Karpas-422 (cell line): ENCODE measurements around the gene KRTAP24-1. TPM values are rescaled to one million over a fixed set of nuclear protein-coding genes. Genes with fewer than 3 reads are reported as not detected.

Source experiments
- DNase-seq: peaks from one replicate; pipeline ENCODE4 v3.0.0-alpha.2; 2015
- H2AFZ ChIP-seq: fragments of 200-600 bp; sonication (generic); 2 replicates; pipeline ENCODE4 v1.6.1; 2014; ENCODE audit warnings: antibody characterized with exemption, low read length, mixed read lengths
- H3K27ac ChIP-seq: fragments of 200-600 bp; sonication (generic); 2 replicates; pipeline ENCODE4 v1.5.1; 2014; ENCODE audit warnings: mild to moderate bottlenecking, low read length, moderate library complexity
- H3K27me3 ChIP-seq: fragments of 200-600 bp; sonication (generic); 2 replicates; pipeline ENCODE4 v1.6.1; 2014; ENCODE audit warnings: low read length, mixed read lengths
- H3K36me3 ChIP-seq: fragments of 200-600 bp; sonication (generic); 2 replicates; pipeline ENCODE4 v1.6.1; 2014; ENCODE audit warnings: low read length, mixed read lengths; ENCODE audit not compliant: insufficient read depth
- H3K4me1 ChIP-seq: fragments of 200-600 bp; sonication (generic); 2 replicates; pipeline ENCODE4 v1.6.1; 2014; ENCODE audit warnings: mild to moderate bottlenecking, low read length, mixed read lengths
- H3K4me2 ChIP-seq: fragments of 200-600 bp; sonication (generic); 2 replicates; pipeline ENCODE4 v1.6.1; 2014; ENCODE audit warnings: low read length, low read depth, mild to moderate bottlenecking; ENCODE audit not compliant: poor library complexity, severe bottlenecking
- H3K4me3 ChIP-seq: fragments of 200-600 bp; sonication (generic); 2 replicates; pipeline ENCODE4 v1.5.1; 2014; ENCODE audit warnings: mild to moderate bottlenecking, antibody characterized with exemption, low read length, mixed read lengths
- H3K79me2 ChIP-seq: fragments of 200-600 bp; sonication (generic); 2 replicates; pipeline ENCODE4 v1.6.1; 2014; ENCODE audit warnings: mild to moderate bottlenecking, low read length, mixed read lengths
- H3K9ac ChIP-seq: fragments of 200-600 bp; sonication (generic); 2 replicates; pipeline ENCODE4 v1.6.0; 2014; ENCODE audit warnings: low read length
- H3K9me2 ChIP-seq: fragments of 200-600 bp; sonication (generic), shearing (Covaris generic); replicated peaks from 2 replicates; pipeline ENCODE4 v1.6.0; 2014; ENCODE audit warnings: mild to moderate bottlenecking, low read length, moderate library complexity; ENCODE audit not compliant: insufficient read depth
- H3K9me3 ChIP-seq: fragments of 300-700, 200-600 bp; sonication (generic); 2 replicates; pipeline ENCODE4 v1.6.1; 2014; ENCODE audit warnings: low read length, mixed read lengths
- H4K20me1 ChIP-seq: fragments of 200-600 bp; sonication (generic); 2 replicates; pipeline ENCODE4 v1.6.1; 2014; ENCODE audit warnings: mild to moderate bottlenecking, antibody characterized with exemption, low read length, low read depth; ENCODE audit not compliant: insufficient read depth
- total RNA-seq: library from RNA; depleted of rRNA; stranded (reverse); fragments of >200 nt; shearing (Covaris generic); gene quantifications from 2 replicates; pipeline ENCODE4 v1.2.3, GENCODE V29; 2014; ENCODE audit warnings: low replicate concordance; rRNA removed

The KRTAP24-1 gene, protein sequence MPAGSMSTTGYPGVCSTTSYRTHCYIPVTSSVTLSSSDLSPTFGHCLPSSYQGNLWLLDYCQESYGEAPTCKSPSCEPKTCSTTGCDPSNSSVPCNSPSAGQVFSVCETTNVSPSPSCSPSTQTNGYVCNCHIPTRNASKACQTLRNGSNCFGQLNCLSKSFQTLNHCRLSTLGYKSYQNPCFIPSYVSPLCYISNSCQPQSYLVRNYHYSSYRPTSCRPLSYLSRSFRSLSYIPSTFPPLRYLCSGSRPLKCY
- total RNA-seq = not detected in 2 replicates

GRCh38 chr21:30282850-30283249 is at the start of gene KRTAP24-1:
TSS of gene KRTAP24-1 (minus strand) at chr21:30282950. CDS start at chr21:30282932, 18 bp downstream.
- no peak within 1 kb of the TSS for H3K4me2 ChIP-seq
- no peaks in the 10 kb centered on the region for H3K9me2 ChIP-seq
- no peak within 1 kb of the TSS for H3K4me3 ChIP-seq
- H2AFZ ChIP-seq = no peak within 1 kb of the TSS
- H4K20me1 ChIP-seq = no peaks in the 10 kb centered on the region
- H3K79me2 ChIP-seq = no peaks in the 10 kb centered on the region
- H3K27me3 ChIP-seq = no peaks in the 10 kb centered on the region
- DNase-seq = no peak
- H3K9ac ChIP-seq = no peak within 1 kb of the TSS
- no peaks in the 10 kb centered on the region for H3K36me3 ChIP-seq
- no peaks in the 10 kb centered on the region for H3K9me3 ChIP-seq
- no peak within 1 kb of the TSS for H3K27ac ChIP-seq
- H3K4me1 ChIP-seq = no peaks in the 10 kb centered on the region

- H3K4me3 ChIP-seq = no peak overlapping the region
- no peak for DNase-seq
- H4K20me1 ChIP-seq = no peaks in the 10 kb centered on the region
- H3K9me3 ChIP-seq = no peaks in the 10 kb centered on the region; the same call in 1 of the 2 replicates
- no peak overlapping the region for H3K9ac ChIP-seq
- H3K79me2 ChIP-seq = no peaks in the 10 kb centered on the region
- no peak overlapping the region for H3K27ac ChIP-seq
- no peaks in the 10 kb centered on the region for H3K36me3 ChIP-seq
- no peaks in the 10 kb centered on the region for H3K27me3 ChIP-seq
- H3K9me2 ChIP-seq = no peaks in the 10 kb centered on the region
- H3K4me2 ChIP-seq = no peak overlapping the region
- H2AFZ ChIP-seq = no peak overlapping the region
- no peaks in the 10 kb centered on the region for H3K4me1 ChIP-seq
Observed at GRCh38 chr21:30329203-30329875, 46.6 kb upstream of the KRTAP24-1 start.

- H3K4me1 ChIP-seq = no peaks in the 10 kb centered on the region
- no peaks in the 10 kb centered on the region for H4K20me1 ChIP-seq
- no peak overlapping the region for H3K4me3 ChIP-seq
- DNase-seq = no peak
- H3K9me2 ChIP-seq = no peaks in the 10 kb centered on the region
- no peaks in the 10 kb centered on the region; the same call in 1 of the 2 replicates for H3K9me3 ChIP-seq
- H3K79me2 ChIP-seq = no peaks in the 10 kb centered on the region
- no peak overlapping the region for H3K9ac ChIP-seq
- H3K4me2 ChIP-seq = no peak overlapping the region
- H3K27ac ChIP-seq = no peak overlapping the region
- H2AFZ ChIP-seq = no peak overlapping the region
- no peaks in the 10 kb centered on the region for H3K36me3 ChIP-seq
- H3K27me3 ChIP-seq = no peaks in the 10 kb centered on the region
Observed at GRCh38 chr21:30326390-30326789, 43.6 kb upstream of the KRTAP24-1 start.

DNA sequence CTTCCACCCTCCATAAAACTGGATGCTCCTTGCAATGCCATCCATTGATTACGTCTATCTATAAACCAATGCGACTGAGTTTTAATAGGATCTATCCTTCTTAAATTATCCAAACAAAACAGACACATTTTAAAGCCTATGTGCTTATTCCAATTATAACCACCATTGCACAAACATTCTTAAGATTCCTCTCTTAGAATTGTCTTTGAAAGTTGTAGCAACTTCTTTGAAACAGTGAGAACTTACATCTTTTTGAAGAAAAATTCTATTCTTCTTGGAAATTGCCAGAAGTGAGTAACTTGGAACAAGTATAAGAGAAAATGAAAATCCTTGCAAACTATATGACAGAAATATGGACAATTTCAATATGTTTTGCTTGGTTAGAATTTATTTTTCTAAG is 37.5 kb upstream of the KRTAP24-1 start, which contains the start of gene KRTAP26-1:
Gene KRTAP26-1 (minus strand): TSS at position 101 of the 400 bp plus-strand sequence. CDS start 280 bp downstream, outside the sequence.
- Histone ChIP-seq H3K79me2 (no peaks in the 10 kb centered on the region), H2AFZ (no peak within 1 kb of the TSS), H3K9me2 (no peaks in the 10 kb centered on the region), H3K27ac (no peak within 1 kb of the TSS), H3K36me3 (no peaks in the 10 kb centered on the region), H4K20me1 (no peaks in the 10 kb centered on the region), H3K9ac (no peak within 1 kb of the TSS), H3K4me3 (no peak within 1 kb of the TSS), H3K27me3 (no peaks in the 10 kb centered on the region), H3K4me1 (no peaks in the 10 kb centered on the region), H3K9me3 (no peaks in the 10 kb centered on the region), H3K4me2 (no peak within 1 kb of the TSS)
- DNase-seq = no peak

GRCh38 chr21:30315701-30316100 is 33.0 kb upstream of the KRTAP24-1 start:
- no peaks in the 10 kb centered on the region for H3K9me3 ChIP-seq
- no peaks in the 10 kb centered on the region for H4K20me1 ChIP-seq
- H3K9ac ChIP-seq = no peak overlapping the region
- no peak for DNase-seq
- H3K4me3 ChIP-seq = no peak overlapping the region
- H3K4me1 ChIP-seq = no peaks in the 10 kb centered on the region
- H3K79me2 ChIP-seq = no peaks in the 10 kb centered on the region
- no peak overlapping the region for H2AFZ ChIP-seq
- H3K4me2 ChIP-seq = no peak overlapping the region
- H3K36me3 ChIP-seq = no peaks in the 10 kb centered on the region
- no peak overlapping the region for H3K27ac ChIP-seq
- no peaks in the 10 kb centered on the region for H3K9me2 ChIP-seq
- H3K27me3 ChIP-seq = no peaks in the 10 kb centered on the region

DNA sequence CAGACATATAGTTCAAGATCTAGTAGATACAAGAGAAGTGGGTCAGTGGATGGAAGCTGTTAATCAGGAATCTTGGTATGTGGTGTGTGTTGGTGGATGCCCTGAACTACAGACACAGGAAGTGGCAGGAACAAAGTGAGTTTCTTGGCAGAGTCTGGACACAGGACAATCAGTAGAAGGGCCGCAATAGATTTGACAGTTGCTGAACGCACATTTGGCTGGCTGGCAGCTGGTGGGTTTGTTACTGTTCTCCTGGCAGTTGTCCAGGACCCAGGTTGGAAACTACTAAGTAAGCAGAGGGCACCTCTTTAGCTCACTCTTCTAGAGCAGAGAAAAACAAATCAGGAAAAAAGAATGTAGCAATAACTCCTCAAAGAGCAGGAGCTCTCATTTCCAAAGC is 24.1 kb upstream of the KRTAP24-1 start:
- no peak for DNase-seq
- H3K79me2 ChIP-seq = no peaks in the 10 kb centered on the region
- no peak overlapping the region for H3K27ac ChIP-seq
- no peaks in the 10 kb centered on the region for H3K27me3 ChIP-seq
- H3K9me3 ChIP-seq = no peaks in the 10 kb centered on the region; the same call in 1 of the 2 replicates
- no peak overlapping the region for H3K4me2 ChIP-seq
- no peaks in the 10 kb centered on the region for H3K4me1 ChIP-seq
- H4K20me1 ChIP-seq = no peaks in the 10 kb centered on the region
- H2AFZ ChIP-seq = no peak overlapping the region
- H3K9me2 ChIP-seq = no peaks in the 10 kb centered on the region
- H3K9ac ChIP-seq = no peak overlapping the region
- no peaks in the 10 kb centered on the region for H3K36me3 ChIP-seq
- H3K4me3 ChIP-seq = no peak overlapping the region

DNA sequence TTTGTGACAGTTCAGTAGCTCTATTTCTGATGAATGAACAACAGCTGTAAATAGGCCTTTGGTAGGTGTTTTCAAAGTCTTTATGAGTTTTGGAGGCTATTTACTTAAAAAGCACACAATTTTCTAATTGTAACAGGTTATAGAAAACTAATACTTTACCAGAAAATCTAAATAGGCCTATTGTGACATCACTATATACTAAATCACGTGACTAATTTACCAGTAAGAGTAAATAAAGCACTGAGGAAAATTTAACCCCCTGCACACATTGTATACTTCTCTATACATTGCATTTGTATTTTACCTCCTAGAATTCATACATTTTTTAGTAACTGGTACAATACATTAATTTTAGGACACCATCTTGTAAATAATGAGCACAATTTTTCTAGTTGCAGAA is 22.4 kb upstream of the KRTAP24-1 start:
- Histone ChIP-seq H3K9me3 (no peaks in the 10 kb centered on the region; the same call in 1 of the 2 replicates), H3K27me3 (no peaks in the 10 kb centered on the region), H2AFZ (no peak overlapping the region)

GRCh38 chr21:30289215-30289614 is 6.5 kb upstream of the KRTAP24-1 start, which contains the start of gene KRTAP25-1:
TSS of gene KRTAP25-1 (minus strand) at chr21:30289514. CDS start at chr21:30289490, 24 bp downstream.
- Histone ChIP-seq H2AFZ (no peak within 1 kb of the TSS), H3K36me3 (no peaks in the 10 kb centered on the region), H3K9me3 (no peaks in the 10 kb centered on the region), H3K4me3 (no peak within 1 kb of the TSS), H3K27me3 (no peaks in the 10 kb centered on the region), H3K27ac (no peak within 1 kb of the TSS), H3K79me2 (no peaks in the 10 kb centered on the region), H3K4me2 (no peak within 1 kb of the TSS), H4K20me1 (no peaks in the 10 kb centered on the region), H3K9ac (no peak within 1 kb of the TSS), H3K4me1 (no peaks in the 10 kb centered on the region), H3K9me2 (no peaks in the 10 kb centered on the region)
- no peak for DNase-seq

More for the DNA sequence above, 22.4 kb upstream of the KRTAP24-1 start:
- Histone ChIP-seq H3K9me2 (no peaks in the 10 kb centered on the region), H3K4me2 (no peak overlapping the region), H4K20me1 (no peaks in the 10 kb centered on the region), H3K36me3 (no peaks in the 10 kb centered on the region), H3K4me1 (no peaks in the 10 kb centered on the region), H3K27ac (no peak overlapping the region), H3K79me2 (no peaks in the 10 kb centered on the region), H3K9ac (no peak overlapping the region), H3K4me3 (no peak overlapping the region)
- DNase-seq = no peak
